GM18867 (cell line): Measurements from ENCODE around the gene OSR1.
A peak's percentile ranks its signal among the peaks of the same experiment; 100 is the strongest.

Experiments
- ATAC-seq: cut with Tn5 transposase; IDR thresholded peaks from one replicate; pipeline ENCODE4 v1.9.1; 2021; ENCODE audit warnings: mild to moderate bottlenecking, moderate library complexity; ENCODE audit not compliant: unreplicated experiment

OSR1 gene

GRCh38 chr2:19359456-19359855, 1.0 kb upstream of the OSR1 start:
- ATAC-seq, result no peak

- ATAC-seq, result no peak
Measured at GRCh38 chr2:19359021-19359357, 566 bp upstream of the OSR1 start.

- ATAC-seq, result no peak
Measured at GRCh38 chr2:19357402-19358241, 801 bp downstream of the OSR1 start.

GRCh38 chr2:19356545-19357401, 1.6 kb downstream of the OSR1 start:
- no peak for ATAC-seq

- ATAC-seq, result no peak
Measured at GRCh38 chr2:19355931-19356544, 2.4 kb downstream of the OSR1 start.

GRCh38 chr2:19355416-19355821, 3.0 kb downstream of the OSR1 start:
- ATAC-seq, result no peak

GRCh38 chr2:19355014-19355405, 3.4 kb downstream of the OSR1 start:
- ATAC-seq, result no peak

- ATAC-seq, result no peak
Measured at GRCh38 chr2:19353721-19354050, 4.7 kb downstream of the OSR1 start.

GRCh38 chr2:19352946-19353720, 5.3 kb downstream of the OSR1 start:
- no peak for ATAC-seq

GRCh38 chr2:19351899-19352697, 6.3 kb downstream of the OSR1 start:
- no peak for ATAC-seq

- no peak for ATAC-seq
Measured at GRCh38 chr2:19351499-19351898, 6.9 kb downstream of the OSR1 start.

GRCh38 chr2:19350678-19351401, 7.6 kb downstream of the OSR1 start:
- ATAC-seq, result no peak

GRCh38 chr2:19349911-19350677, 8.3 kb downstream of the OSR1 start:
- no peak for ATAC-seq

GRCh38 chr2:19348692-19349091, 9.7 kb downstream of the OSR1 start:
- ATAC-seq, result no peak

GRCh38 chr2:19347619-19348562, 10.5 kb downstream of the OSR1 start:
- peak; percentile 94 for ATAC-seq

- ATAC-seq, result peak; percentile 5
Measured at GRCh38 chr2:19346983-19347618, 11.3 kb downstream of the OSR1 start.

GRCh38 chr2:19337742-19338141, 20.7 kb downstream of the OSR1 start:
- no peak for ATAC-seq
